Sigmoid colon (tissue), 7 donors: ENCODE measurements around the gene GNL3. TPM values are rescaled to one million over a fixed set of nuclear protein-coding genes. Genes with fewer than 3 reads are reported as not detected.

Experiments
- DNase-seq: peaks from one replicate; pipeline ENCODE4 v3.0.0-alpha.2; 2019
- H3K27ac ChIP-seq, 4 donors: fragments of 200-600 bp; sonication (generic); one replicate each; pipeline ENCODE4 v1.5.1; 2016 to 2019; ENCODE audit warnings: mild to moderate bottlenecking in 1 of 4
- H3K27me3 ChIP-seq, 3 donors: fragments of 200-600 bp; sonication (generic); one replicate each; pipeline ENCODE4 v1.5.1; 2019; ENCODE audit warnings: mild to moderate bottlenecking in 1 of 3
- H3K36me3 ChIP-seq, 4 donors: fragments of 200-600 bp; sonication (generic); one replicate each; pipeline ENCODE4 v1.5.1; 2016 to 2019
- H3K4me1 ChIP-seq, 4 donors: fragments of 200-600 bp; sonication (generic); one replicate each; pipeline ENCODE4 v1.5.1; 2017 to 2019
- H3K4me3 ChIP-seq, 4 donors: fragments of 200-600 bp; sonication (generic); one replicate each; pipeline ENCODE4 v1.5.1; 2017 to 2019; ENCODE audit warnings: mild to moderate bottlenecking in 2 of 4, moderate library complexity in 1 of 4
- H3K9me3 ChIP-seq, 4 donors: fragments of 200-600 bp in 3 of 4; sonication (generic) in 3 of 4; one replicate each; pipeline versions ENCODE4 v1.5.1 to v1.6.1; 2013 to 2019
- EP300 ChIP-seq, 4 donors: sonication (generic); formaldehyde crosslinking; IDR thresholded peaks; one replicate each; pipeline ENCODE4 v1.6.1; 2017; ENCODE audit warnings: antibody characterized with exemption in 4 of 4
- POLR2A ChIP-seq, 2 donors: fragments of 450-650 bp; IDR thresholded peaks; one replicate each; pipeline ENCODE4 v1.6.1; 2016; ENCODE audit warnings: antibody characterized with exemption in 2 of 2, mild to moderate bottlenecking in 2 of 2, moderate library complexity in 2 of 2
- POLR2AphosphoS5 ChIP-seq, 4 donors: sonication (generic); formaldehyde crosslinking; IDR thresholded peaks; one replicate each; pipeline ENCODE4 v1.6.1; 2017; ENCODE audit warnings: antibody characterized with exemption in 4 of 4
- WGBS, 2 donors: extraction: QIAGEN DNeasy Blood & Tissue Kit; methylation state at CpG; one replicate each; pipeline ENCODE4 v1.1.7; 2013; 5-methylcytosine and 5-hydroxymethylcytosine counted together
- intact Hi-C: fragments of 100-400 bp; cut with DNase I; formaldehyde crosslinking; loops from one replicate; pipeline ENCODE4 v1.15.1; 2023
- polyA plus RNA-seq, 3 donors: library from polyadenylated mRNA; stranded (reverse); fragments of 200-250 nt; gene quantifications; one replicate each; pipeline ENCODE4 v1.2.3, GENCODE V29; 2013
- total RNA-seq, 4 donors: library from RNA; depleted of rRNA; stranded (reverse); fragments of >200 nt; gene quantifications; one replicate each; pipeline ENCODE4 v1.1.0, GENCODE V29; 2016
- TF ChIP-seq, protein P1 (sequence below), 4 experiments: fragments of 450-650 bp in 3 of 4; fragments of 200-600 bp in 1 of 4; IDR thresholded peaks; one replicate each; pipeline ENCODE4 v1.5.1; 2016 to 2019; ENCODE audit warnings: antibody characterized with exemption in 4 of 4, mild to moderate bottlenecking in 3 of 4, moderate library complexity in 2 of 4
- donor health status: healthy with polysubstance abuse.
- donor health status: Bipolar disorder and iron deficiency.
- donor health status: healthy.

Gene GNL3
- total and polyA plus RNA-seq, 7 donors, result 22.4 to 76.6 (median 39.8) TPM

GRCh38 chr3:52715714-52716305 lies 30.0 kb downstream of the GNL3 start:
- peaks cover 0 to 29% (median 9%) of the 10 kb centered on the region in 4 donors for H3K36me3 ChIP-seq
- no peaks in the 10 kb centered on the region for H3K9me3 ChIP-seq
- WGBS, 2 donors, result 91 to 95% methylated on average over 11 of the region's 11 CpGs
- no peak for DNase-seq
- intact Hi-C loops, result no loop called here
- H3K4me3 ChIP-seq, result no peak overlapping the region
- TF ChIP-seq POLR2AphosphoS5 (IDR thresholded peaks at IDR 0.05), result no peak
- TF ChIP-seq POLR2A (IDR thresholded peaks at IDR 0.05), result no peak
- TF ChIP-seq, protein P1, sequence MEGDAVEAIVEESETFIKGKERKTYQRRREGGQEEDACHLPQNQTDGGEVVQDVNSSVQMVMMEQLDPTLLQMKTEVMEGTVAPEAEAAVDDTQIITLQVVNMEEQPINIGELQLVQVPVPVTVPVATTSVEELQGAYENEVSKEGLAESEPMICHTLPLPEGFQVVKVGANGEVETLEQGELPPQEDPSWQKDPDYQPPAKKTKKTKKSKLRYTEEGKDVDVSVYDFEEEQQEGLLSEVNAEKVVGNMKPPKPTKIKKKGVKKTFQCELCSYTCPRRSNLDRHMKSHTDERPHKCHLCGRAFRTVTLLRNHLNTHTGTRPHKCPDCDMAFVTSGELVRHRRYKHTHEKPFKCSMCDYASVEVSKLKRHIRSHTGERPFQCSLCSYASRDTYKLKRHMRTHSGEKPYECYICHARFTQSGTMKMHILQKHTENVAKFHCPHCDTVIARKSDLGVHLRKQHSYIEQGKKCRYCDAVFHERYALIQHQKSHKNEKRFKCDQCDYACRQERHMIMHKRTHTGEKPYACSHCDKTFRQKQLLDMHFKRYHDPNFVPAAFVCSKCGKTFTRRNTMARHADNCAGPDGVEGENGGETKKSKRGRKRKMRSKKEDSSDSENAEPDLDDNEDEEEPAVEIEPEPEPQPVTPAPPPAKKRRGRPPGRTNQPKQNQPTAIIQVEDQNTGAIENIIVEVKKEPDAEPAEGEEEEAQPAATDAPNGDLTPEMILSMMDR (IDR thresholded peaks at IDR 0.05), result no peak
- TF ChIP-seq EP300 (IDR thresholded peaks at IDR 0.05), result no peak
- H3K27ac ChIP-seq, result no peak overlapping the region
- H3K27me3 ChIP-seq, result no peaks in the 10 kb centered on the region
- H3K4me1 ChIP-seq, result peaks cover 0 to 4% (median 0%) of the 10 kb centered on the region in 4 donors

- intact Hi-C loops, result no loop called here
- H3K4me1 ChIP-seq, result peaks cover 0 to 1% (median 0%) of the 10 kb centered on the region in 4 donors
- TF ChIP-seq EP300 (IDR thresholded peaks at IDR 0.05) (no peak), POLR2A (IDR thresholded peaks at IDR 0.05) (no peak), POLR2AphosphoS5 (IDR thresholded peaks at IDR 0.05) (no peak)
- TF ChIP-seq, protein P1 (IDR thresholded peaks at IDR 0.05), result no peak
Observed at GRCh38 chr3:52719618-52720017, 33.8 kb downstream of the GNL3 start.

GRCh38 chr3:52721002-52721729 lies 35.3 kb downstream of the GNL3 start:
- Histone ChIP-seq H3K27ac (no peak overlapping the region), H3K4me3 (no peak overlapping the region), H3K27me3 (no peaks in the 10 kb centered on the region), H3K4me1 (no peaks in the 10 kb centered on the region), H3K36me3 (peaks cover 0 to 14% (median 9%) of the 10 kb centered on the region in 4 donors), H3K9me3 (no peaks in the 10 kb centered on the region)
- no peak for TF ChIP-seq POLR2AphosphoS5 (IDR thresholded peaks at IDR 0.05)
- TF ChIP-seq, protein P1 (IDR thresholded peaks at IDR 0.05), result no peak
- intact Hi-C loops, result no loop called here
- no peak for DNase-seq
- 68 to 87% methylated on average over 6 of the region's 6 CpGs for WGBS, 2 donors

More at GRCh38 chr3:52719618-52720017, 33.8 kb downstream of the GNL3 start:
- Histone ChIP-seq H3K9me3 (no peaks in the 10 kb centered on the region), H3K27me3 (no peaks in the 10 kb centered on the region), H3K4me3 (no peak overlapping the region), H3K27ac (no peak overlapping the region), H3K36me3 (peaks cover 0 to 14% (median 9%) of the 10 kb centered on the region in 4 donors)
- no peak for DNase-seq

- no peak overlapping the region for H3K4me3 ChIP-seq
- no peak for DNase-seq
- no peaks in the 10 kb centered on the region for H3K27me3 ChIP-seq
- TF ChIP-seq POLR2AphosphoS5 (IDR thresholded peaks at IDR 0.05) (no peak), POLR2A (IDR thresholded peaks at IDR 0.05) (no peak), EP300 (IDR thresholded peaks at IDR 0.05) (no peak)
- TF ChIP-seq, protein P1 (IDR thresholded peaks at IDR 0.05), result no peak
- intact Hi-C loops, result no loop called here
- peaks cover 0 to 14% (median 9%) of the 10 kb centered on the region in 4 donors for H3K36me3 ChIP-seq
- no peaks in the 10 kb centered on the region for H3K9me3 ChIP-seq
- no peaks in the 10 kb centered on the region for H3K4me1 ChIP-seq
- H3K27ac ChIP-seq, result no peak overlapping the region
- 95 to 96% methylated on average over 1 of the region's 1 CpG for WGBS, 2 donors
Observed at GRCh38 chr3:52721730-52722008, 35.8 kb downstream of the GNL3 start.
